22Rv1 (cell line): ENCODE measurements around the gene KIF14.

Experiments
- CTCF ChIP-seq: fragments of 450-650 bp; IDR thresholded peaks from 2 replicates; pipeline ENCODE4 v1.5.1; 2017; ENCODE audit warnings: mild to moderate bottlenecking
- ZFX ChIP-seq: fragments of 450-650 bp; IDR thresholded peaks from 2 replicates; pipeline ENCODE4 v1.6.1; 2017; ENCODE audit warnings: antibody characterized with exemption, borderline replicate concordance

GRCh38 chr1:200564319-200564718 is 56.2 kb downstream of the KIF14 start:
- TF ChIP-seq CTCF (no peak), ZFX (no peak)
